ENCODE data around the gene ZAP70. TPM values are rescaled to one million over a fixed set of nuclear protein-coding genes. Genes with fewer than 3 reads are reported as not detected.

ZAP70 gene
- total and polyA plus RNA-seq, 2 of the 13 experiments (the other 11 are each of a cell fraction or from before 2014, with no cell fraction given) = 0.51 to 4.0 TPM

DNA sequence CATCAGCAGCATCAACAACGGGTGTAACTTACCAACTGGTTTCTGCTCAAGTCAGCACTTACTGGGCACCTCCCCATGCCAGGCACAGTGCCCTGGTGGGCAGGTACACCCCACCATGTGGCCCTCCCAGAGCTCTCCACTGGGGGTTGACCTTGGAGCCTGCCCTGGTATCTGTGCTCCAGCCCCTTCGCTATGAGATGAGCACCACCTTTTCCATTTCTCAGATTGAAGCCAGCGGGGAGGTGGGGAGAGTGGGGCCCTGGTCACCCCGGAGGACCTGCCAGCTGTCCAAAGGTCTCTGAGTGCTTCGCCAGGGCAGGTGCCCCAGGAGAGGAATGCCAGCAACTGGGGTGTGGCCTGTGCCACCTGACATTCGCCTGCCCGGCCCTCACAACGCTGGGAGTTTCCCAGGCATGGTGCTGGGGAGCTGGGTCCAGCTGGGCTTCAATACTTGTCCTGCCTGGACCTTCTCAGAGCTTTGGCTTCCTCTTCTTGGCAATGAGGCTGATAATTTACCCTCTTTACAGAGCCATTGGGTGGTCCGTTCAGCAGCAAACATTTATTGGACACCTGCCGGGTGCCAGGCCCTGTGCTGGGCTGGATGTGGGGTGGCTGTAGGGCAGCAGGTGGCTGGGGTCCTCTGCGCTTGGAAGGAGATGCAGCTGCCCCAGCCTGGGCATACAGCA is 5.9 kb upstream of the ZAP70 start:
- DNase-seq (ENCODE audit: low spot score) (no peak), FAIRE-seq (no peak), ATAC-seq (peak; percentile 7; the same call in 1 of the 3 replicates)
- WGBS (ENCODE audit: low lambda C conversion rate) = 27% methylated on average over 10 of the region's 11 CpGs
- H3K9me3 ChIP-seq (ENCODE audit: low read length) = no peaks in the 10 kb centered on the region
- no peak overlapping the region for H2AFZ ChIP-seq (ENCODE audit: low read length)
- H3K79me2 ChIP-seq (ENCODE audit: insufficient read depth, low read length) = no peaks in the 10 kb centered on the region
- in situ Hi-C loops (cut with HindIII; ENCODE audit: extremely low pct_ligation_motif_present, low pct_unique_long_range_greater_than_20kb) (loop anchor here (10.0 kb wide), 1 partner anchor 677 kb away; no protein-coding TSS in a partner anchor), intact Hi-C loops (cut with micrococcal nuclease; ENCODE audit: unreplicated experiment) (no loop called here)
- POLR2A ChIA-PET = no interaction called here
- CTCF ChIA-PET (ENCODE audit: low intra/inter-chr PET ratio, low total read pairs) = no interaction called here
- no peak overlapping the region for H3K9ac ChIP-seq (ENCODE audit: insufficient read depth, low read depth, low read length)
- no peaks in the 10 kb centered on the region for H4K20me1 ChIP-seq (ENCODE audit: insufficient read depth, low read length)
- no peak overlapping the region for H3K4me2 ChIP-seq (ENCODE audit: low read depth, low read length)
- TF ChIP-seq TBP (CRISPR knock-in tag; IDR thresholded peaks at IDR 0.05) (no peak), ZNF354B (CRISPR knock-in tag; IDR thresholded peaks at IDR 0.05) (no peak), MAFK (conservative IDR thresholded peaks at IDR 0.05 in 1 of 2, IDR thresholded peaks at IDR 0.05 in 1 of 2; ENCODE audit: low read length in 2 of 2) (peak; percentile 42 to 54; a peak in 2 of 4 replicates), ZMYM4 (CRISPR knock-in tag; IDR thresholded peaks at IDR 0.05) (no peak), ZNF678 (CRISPR knock-in tag; IDR thresholded peaks at IDR 0.05) (no peak), KDM6A (CRISPR knock-in tag; IDR thresholded peaks at IDR 0.05; ENCODE audit: low read depth) (no peak), ZSCAN9 (CRISPR knock-in tag; IDR thresholded peaks at IDR 0.05; ENCODE audit: borderline replicate concordance) (no peak)
- no TSS peak for BruUV-seq (replicated peaks)
- H3K27me3 ChIP-seq (ENCODE audit: control insufficient read depth in 1 of 2, insufficient read depth in 2 of 2, low read length in 2 of 2) = peaks cover 4 to 16% of the 10 kb centered on the region in 2 experiments
- H3K4me3 ChIP-seq (replicated peaks in 1 of 3; ENCODE audit: insufficient read depth in 1 of 3, low read depth in 2 of 3, low read length in 3 of 3) = no peak overlapping the region
- H3K27ac ChIP-seq (ENCODE audit: extremely low read length, insufficient read depth, low read length) = no peak overlapping the region
- H3K36me3 ChIP-seq (replicated peaks in 1 of 2; ENCODE audit: control insufficient read depth in 1 of 2, insufficient read depth in 2 of 2, low read length in 2 of 2) = no peaks in the 10 kb centered on the region
- peaks cover 10% of the 10 kb centered on the region for H3K4me1 ChIP-seq (ENCODE audit: insufficient read depth, low read length)

DNA sequence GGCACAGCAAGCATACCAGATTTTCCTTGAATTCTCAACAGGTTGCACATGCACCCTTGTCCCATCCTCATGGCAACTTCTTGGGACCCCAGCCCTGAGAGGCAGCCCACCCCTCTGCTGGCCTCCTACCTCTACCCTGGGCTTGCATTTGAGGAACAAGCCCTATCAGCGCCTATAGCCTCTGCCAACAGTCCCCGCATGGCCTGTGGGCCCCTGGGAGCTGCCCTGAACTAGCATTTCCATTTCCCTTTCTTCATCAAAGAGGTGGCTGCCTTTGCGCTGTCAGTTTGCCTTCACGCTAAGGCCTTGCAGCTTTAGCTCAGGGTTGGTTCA is 5.4 kb upstream of the ZAP70 start:
- intact Hi-C loops (cut with micrococcal nuclease; ENCODE audit: unreplicated experiment) (no loop called here), in situ Hi-C loops (cut with HindIII; ENCODE audit: extremely low pct_ligation_motif_present, low pct_unique_long_range_greater_than_20kb) (loop anchor here (10.0 kb wide), 1 partner anchor 677 kb away; no protein-coding TSS in a partner anchor)
- Histone ChIP-seq H3K9ac (ENCODE audit: insufficient read depth, low read depth, low read length) (no peak overlapping the region), H3K36me3 (replicated peaks in 1 of 2; ENCODE audit: control insufficient read depth in 1 of 2, insufficient read depth in 2 of 2, low read length in 2 of 2) (no peaks in the 10 kb centered on the region), H3K27me3 (ENCODE audit: control insufficient read depth in 1 of 2, insufficient read depth in 2 of 2, low read length in 2 of 2) (peaks cover 4 to 18% of the 10 kb centered on the region in 2 experiments), H3K27ac (ENCODE audit: extremely low read length, insufficient read depth, low read length) (no peak overlapping the region), H3K4me1 (ENCODE audit: insufficient read depth, low read length) (peaks cover 13% of the 10 kb centered on the region), H3K4me3 (replicated peaks in 1 of 3; ENCODE audit: insufficient read depth in 1 of 3, low read depth in 2 of 3, low read length in 3 of 3) (no peak overlapping the region), H4K20me1 (ENCODE audit: insufficient read depth, low read length) (no peaks in the 10 kb centered on the region), H2AFZ (ENCODE audit: low read length) (no peak overlapping the region), H3K79me2 (ENCODE audit: insufficient read depth, low read length) (no peaks in the 10 kb centered on the region), H3K4me2 (ENCODE audit: low read depth, low read length) (no peak overlapping the region), H3K9me3 (ENCODE audit: low read length) (no peaks in the 10 kb centered on the region)
- TF ChIP-seq, protein P1, sequence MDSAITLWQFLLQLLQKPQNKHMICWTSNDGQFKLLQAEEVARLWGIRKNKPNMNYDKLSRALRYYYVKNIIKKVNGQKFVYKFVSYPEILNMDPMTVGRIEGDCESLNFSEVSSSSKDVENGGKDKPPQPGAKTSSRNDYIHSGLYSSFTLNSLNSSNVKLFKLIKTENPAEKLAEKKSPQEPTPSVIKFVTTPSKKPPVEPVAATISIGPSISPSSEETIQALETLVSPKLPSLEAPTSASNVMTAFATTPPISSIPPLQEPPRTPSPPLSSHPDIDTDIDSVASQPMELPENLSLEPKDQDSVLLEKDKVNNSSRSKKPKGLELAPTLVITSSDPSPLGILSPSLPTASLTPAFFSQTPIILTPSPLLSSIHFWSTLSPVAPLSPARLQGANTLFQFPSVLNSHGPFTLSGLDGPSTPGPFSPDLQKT (CRISPR knock-in tag; IDR thresholded peaks at IDR 0.05; ENCODE audit: borderline replicate concordance) = no peak
- TF ChIP-seq, protein P2, sequence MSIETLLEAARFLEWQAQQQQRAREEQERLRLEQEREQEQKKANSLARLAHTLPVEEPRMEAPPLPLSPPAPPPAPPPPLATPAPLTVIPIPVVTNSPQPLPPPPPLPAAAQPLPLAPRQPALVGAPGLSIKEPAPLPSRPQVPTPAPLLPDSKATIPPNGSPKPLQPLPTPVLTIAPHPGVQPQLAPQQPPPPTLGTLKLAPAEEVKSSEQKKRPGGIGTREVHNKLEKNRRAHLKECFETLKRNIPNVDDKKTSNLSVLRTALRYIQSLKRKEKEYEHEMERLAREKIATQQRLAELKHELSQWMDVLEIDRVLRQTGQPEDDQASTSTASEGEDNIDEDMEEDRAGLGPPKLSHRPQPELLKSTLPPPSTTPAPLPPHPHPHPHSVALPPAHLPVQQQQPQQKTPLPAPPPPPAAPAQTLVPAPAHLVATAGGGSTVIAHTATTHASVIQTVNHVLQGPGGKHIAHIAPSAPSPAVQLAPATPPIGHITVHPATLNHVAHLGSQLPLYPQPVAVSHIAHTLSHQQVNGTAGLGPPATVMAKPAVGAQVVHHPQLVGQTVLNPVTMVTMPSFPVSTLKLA (IDR thresholded peaks at IDR 0.05) = peak; percentile 80
- BruUV-seq (replicated peaks) = no TSS peak
- ATAC-seq = no peak
- POLR2A ChIA-PET = no interaction called here
- no peak for DNase-seq (ENCODE audit: low spot score)
- WGBS (ENCODE audit: low lambda C conversion rate) = 48% methylated on average over 4 of the region's 4 CpGs
- no peak for FAIRE-seq
- CTCF ChIA-PET (ENCODE audit: low intra/inter-chr PET ratio, low total read pairs) = no interaction called here
